Esophagus muscularis mucosa (tissue), 4 donors: ENCODE measurements around the gene TP63. TPM values are rescaled to one million over a fixed set of nuclear protein-coding genes. Genes with fewer than 3 reads are reported as not detected.

Source experiments
- DNase-seq: peaks from one replicate; pipeline ENCODE4 v3.0.0-alpha.2; 2017; ENCODE audit errors: extremely low spot score
- H3K27ac ChIP-seq, 4 donors: fragments of 200-600 bp; sonication (generic); replicated peaks in 1 of 4; 1 replicate in 3 of 4; 2 replicates in 1 of 4; pipeline ENCODE4 v1.5.1; 2016 to 2019; ENCODE audit warnings: mild to moderate bottlenecking in 1 of 4
- H3K27me3 ChIP-seq, 4 donors: fragments of 200-600 bp; sonication (generic); one replicate each; pipeline versions ENCODE4 v1.5.1 to v1.6.0; 2016 to 2019
- H3K36me3 ChIP-seq, 4 donors: fragments of 200-600 bp; sonication (generic); one replicate each; pipeline ENCODE4 v1.5.1; 2016 to 2019
- H3K4me1 ChIP-seq, 4 donors: fragments of 200-600 bp; sonication (generic); one replicate each; pipeline ENCODE4 v1.5.1; 2016 to 2019
- H3K4me3 ChIP-seq, 4 donors: fragments of 200-600 bp; sonication (generic); 1 replicate in 2 of 4; 2 replicates in 2 of 4; pipeline ENCODE4 v1.5.1; 2016 to 2019; ENCODE audit warnings: mild to moderate bottlenecking in 4 of 4, moderate library complexity in 1 of 4
- H3K9me3 ChIP-seq, 4 donors: fragments of 200-600 bp; sonication (generic); 1 replicate in 3 of 4; 2 replicates in 1 of 4; pipeline ENCODE4 v1.5.1; 2016 to 2019
- CTCF ChIP-seq, 3 experiments: fragments of 200-600 bp in 2 of 3; fragments of 450-650 bp in 1 of 3; sonication (generic) in 2 of 3; IDR thresholded peaks; one replicate each; pipeline ENCODE4 v1.5.1; 2017 to 2019; ENCODE audit warnings: antibody characterized with exemption in 3 of 3, mild to moderate bottlenecking in 2 of 3, moderate library complexity in 1 of 3
- EP300 ChIP-seq: sonication (generic); formaldehyde crosslinking; IDR thresholded peaks from one replicate; pipeline ENCODE4 v1.6.1; 2017; ENCODE audit warnings: antibody characterized with exemption
- POLR2A ChIP-seq: fragments of 450-650 bp; IDR thresholded peaks from one replicate; pipeline ENCODE4 v1.6.1; 2017; ENCODE audit warnings: antibody characterized with exemption, moderate library complexity, mild to moderate bottlenecking, low read depth
- POLR2AphosphoS5 ChIP-seq, 2 donors: sonication (generic); formaldehyde crosslinking; IDR thresholded peaks; one replicate each; pipeline ENCODE4 v1.6.1; 2017; ENCODE audit warnings: antibody characterized with exemption in 2 of 2
- WGBS: methylation state at CpG from one replicate; pipeline ENCODE4 v1.1.5; 2018; 5-methylcytosine and 5-hydroxymethylcytosine counted together
- intact Hi-C: fragments of 100-400 bp; cut with DNase I; formaldehyde crosslinking; loops from one replicate; pipeline ENCODE4 v1.15.1; 2023
- total RNA-seq, 4 donors: library from RNA; depleted of rRNA; stranded (reverse); fragments of >200 nt; gene quantifications; one replicate each; pipeline versions ENCODE4 v1.1.0 to v1.2.1, GENCODE V29; 2016

TP63 gene
- total RNA-seq, 4 donors from 2014 or later, result under 0.01 to 0.34 (median 0.21) TPM

GRCh38 chr3:189734061-189734460 is 102.9 kb downstream of the TP63 start:
- H3K4me3 ChIP-seq, result no peak overlapping the region
- no peaks in the 10 kb centered on the region for H3K36me3 ChIP-seq
- H3K27me3 ChIP-seq, result no peaks in the 10 kb centered on the region
- no peak overlapping the region for H3K27ac ChIP-seq
- WGBS, result 90% methylated on average over 6 of the region's 6 CpGs
- TF ChIP-seq EP300, result no peak
- intact Hi-C loops, result no loop called here
- no peak for DNase-seq
- no peaks in the 10 kb centered on the region for H3K4me1 ChIP-seq
- H3K9me3 ChIP-seq, result no peaks in the 10 kb centered on the region

GRCh38 chr3:189735913-189736312 is 104.7 kb downstream of the TP63 start:
- TF ChIP-seq CTCF (IDR thresholded peaks at IDR 0.05), result no peak
- TF ChIP-seq EP300, result no peak
- no peak for TF ChIP-seq POLR2A
- no peak for TF ChIP-seq POLR2AphosphoS5 (IDR thresholded peaks at IDR 0.05)
- no peak for DNase-seq

GRCh38 chr3:189737071-189737470 is 105.9 kb downstream of the TP63 start:
- Histone ChIP-seq H3K9me3 (no peaks in the 10 kb centered on the region), H3K27me3 (no peaks in the 10 kb centered on the region), H3K4me3 (no peak overlapping the region), H3K27ac (no peak overlapping the region), H3K4me1 (no peaks in the 10 kb centered on the region), H3K36me3 (no peaks in the 10 kb centered on the region)
- 88% methylated on average over 2 of the region's 2 CpGs for WGBS
- DNase-seq, result no peak
- intact Hi-C loops, result no loop called here
- TF ChIP-seq POLR2A (no peak), EP300 (no peak), POLR2AphosphoS5 (IDR thresholded peaks at IDR 0.05) (no peak), CTCF (IDR thresholded peaks at IDR 0.05) (no peak)

More at GRCh38 chr3:189735913-189736312, 104.7 kb downstream of the TP63 start:
- no peaks in the 10 kb centered on the region for H3K36me3 ChIP-seq
- H3K27ac ChIP-seq, result no peak overlapping the region
- H3K4me1 ChIP-seq, result no peaks in the 10 kb centered on the region
- no peak overlapping the region for H3K4me3 ChIP-seq
- intact Hi-C loops, result no loop called here
- no peaks in the 10 kb centered on the region for H3K9me3 ChIP-seq
- no peaks in the 10 kb centered on the region for H3K27me3 ChIP-seq

GRCh38 chr3:189737619-189738018 is 106.4 kb downstream of the TP63 start:
- H3K9me3 ChIP-seq, result no peaks in the 10 kb centered on the region
- H3K27me3 ChIP-seq, result no peaks in the 10 kb centered on the region
- H3K27ac ChIP-seq, result no peak overlapping the region
- TF ChIP-seq EP300 (no peak), POLR2AphosphoS5 (IDR thresholded peaks at IDR 0.05) (no peak), POLR2A (no peak), CTCF (IDR thresholded peaks at IDR 0.05) (no peak)
- H3K4me3 ChIP-seq, result no peak overlapping the region
- DNase-seq, result no peak
- no peaks in the 10 kb centered on the region for H3K4me1 ChIP-seq
- 88% methylated on average over 2 of the region's 2 CpGs for WGBS
- intact Hi-C loops, result no loop called here
- H3K36me3 ChIP-seq, result no peaks in the 10 kb centered on the region

- TF ChIP-seq POLR2AphosphoS5 (IDR thresholded peaks at IDR 0.05) (no peak), POLR2A (no peak), CTCF (IDR thresholded peaks at IDR 0.05) (no peak), EP300 (no peak)
- Histone ChIP-seq H3K36me3 (no peaks in the 10 kb centered on the region), H3K9me3 (peaks cover 0 to 6% (median under 1%) of the 10 kb centered on the region in 4 donors), H3K27ac (no peak overlapping the region), H3K4me1 (no peaks in the 10 kb centered on the region), H3K4me3 (no peak overlapping the region), H3K27me3 (no peaks in the 10 kb centered on the region)
- intact Hi-C loops, result no loop called here
- WGBS, result 88% methylated on average over 1 of the region's 1 CpG
- no peak for DNase-seq
Measured at GRCh38 chr3:189739378-189739777, 108.2 kb downstream of the TP63 start.
